ENCODE measurements around the gene ARID3B.

DNA sequence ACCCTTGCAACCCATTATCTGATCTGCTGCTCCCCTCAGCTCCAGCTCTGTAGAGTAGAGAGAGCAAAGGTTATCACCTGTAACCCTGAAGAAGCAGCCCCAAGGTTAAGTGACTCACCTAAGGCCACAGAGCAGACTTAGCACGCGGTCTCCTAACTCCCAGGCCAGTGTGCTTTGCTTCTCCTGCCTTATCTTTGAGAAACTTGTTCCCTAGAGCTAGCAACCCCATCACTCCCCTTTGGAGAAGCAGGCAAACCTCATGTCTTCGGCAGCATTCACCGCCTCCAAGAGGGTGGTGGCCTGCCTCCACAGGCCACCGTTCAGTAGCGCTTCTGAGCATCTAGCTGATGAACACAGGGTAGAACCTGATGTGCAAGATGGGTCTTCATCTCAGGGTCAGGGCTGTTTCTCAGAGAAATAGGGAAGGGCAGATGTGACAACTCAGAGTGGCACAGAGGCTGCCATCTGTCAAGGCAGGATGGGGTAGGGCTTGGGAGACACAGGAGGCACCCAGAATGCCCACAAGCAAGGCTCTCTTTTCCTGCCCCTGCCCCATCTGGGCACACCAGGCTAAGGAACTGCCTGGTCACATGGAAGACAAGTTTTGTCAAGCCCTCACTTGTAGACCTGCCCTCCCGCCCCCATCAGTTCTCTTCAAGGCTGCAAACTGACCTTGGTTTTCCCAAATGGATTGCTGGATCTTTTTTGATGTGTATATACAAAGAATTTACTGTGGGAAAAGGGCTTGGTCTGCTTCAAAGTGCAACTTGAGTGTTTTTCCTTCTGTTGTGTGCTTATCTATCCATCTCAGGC, 39.7 kb downstream of the ARID3B start:
- TF ChIP-seq, protein P1, sequence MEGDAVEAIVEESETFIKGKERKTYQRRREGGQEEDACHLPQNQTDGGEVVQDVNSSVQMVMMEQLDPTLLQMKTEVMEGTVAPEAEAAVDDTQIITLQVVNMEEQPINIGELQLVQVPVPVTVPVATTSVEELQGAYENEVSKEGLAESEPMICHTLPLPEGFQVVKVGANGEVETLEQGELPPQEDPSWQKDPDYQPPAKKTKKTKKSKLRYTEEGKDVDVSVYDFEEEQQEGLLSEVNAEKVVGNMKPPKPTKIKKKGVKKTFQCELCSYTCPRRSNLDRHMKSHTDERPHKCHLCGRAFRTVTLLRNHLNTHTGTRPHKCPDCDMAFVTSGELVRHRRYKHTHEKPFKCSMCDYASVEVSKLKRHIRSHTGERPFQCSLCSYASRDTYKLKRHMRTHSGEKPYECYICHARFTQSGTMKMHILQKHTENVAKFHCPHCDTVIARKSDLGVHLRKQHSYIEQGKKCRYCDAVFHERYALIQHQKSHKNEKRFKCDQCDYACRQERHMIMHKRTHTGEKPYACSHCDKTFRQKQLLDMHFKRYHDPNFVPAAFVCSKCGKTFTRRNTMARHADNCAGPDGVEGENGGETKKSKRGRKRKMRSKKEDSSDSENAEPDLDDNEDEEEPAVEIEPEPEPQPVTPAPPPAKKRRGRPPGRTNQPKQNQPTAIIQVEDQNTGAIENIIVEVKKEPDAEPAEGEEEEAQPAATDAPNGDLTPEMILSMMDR (IDR thresholded peaks at IDR 0.05): no peak
- no peak for TF ChIP-seq POLR2A (IDR thresholded peaks at IDR 0.05)

All from thyroid gland (tissue), 4 donors.